Posterior vena cava (tissue), 2 donors: ENCODE results near the gene CAPN10. TPM values are rescaled to one million over a fixed set of nuclear protein-coding genes. Genes with fewer than 3 reads are reported as not detected.

Experiments
- DNase-seq: peaks from one replicate; pipeline ENCODE4 v3.0.0-alpha.2; 2020; ENCODE audit warnings: low spot score
- intact Hi-C, 2 donors: fragments of 100-400 bp; cut with DNase I; formaldehyde crosslinking; loops; one replicate each; pipeline versions ENCODE4 v1.14.1 to v1.14.2; 2022 to 2023
- total RNA-seq, 2 donors: library from RNA; stranded (reverse); fragmentation: NEBNext Ultra II Directional; extraction: Animal tissue kit (Norgen Biotek cat#: 25700); gene quantifications; one replicate each; pipeline ENCODE4 v1.2.1, GENCODE V29; 2021
- donor health status: DM: yes; HTN: yes; CAD: no.
- donor health status: DM: yes; HTN: yes; CAD: no.

The CAPN10 gene
- total RNA-seq, 2 donors from 2014 or later: 18.6 to 22.6 TPM

GRCh38 chr2:240585101-240585500 lies 1.4 kb upstream of the CAPN10 start:
- intact Hi-C loops: no loop called here
- peak; percentile 50 for DNase-seq

GRCh38 chr2:240585681-240586197 lies 795 bp upstream of the CAPN10 start:
- DNase-seq: peak; percentile 64
- intact Hi-C loops: no loop called here

- peak; percentile 86 for DNase-seq
- intact Hi-C loops: no loop called here
These were observed 626 bp downstream of the CAPN10 start for GRCh38 chr2:240586919-240587800.

GRCh38 chr2:240588006-240588655 lies 1.6 kb downstream of the CAPN10 start:
- peak; percentile 64 for DNase-seq
- intact Hi-C loops: no loop called here

GRCh38 chr2:240588669-240589068 lies 2.1 kb downstream of the CAPN10 start:
- peak; percentile 11 for DNase-seq
- intact Hi-C loops: no loop called here

GRCh38 chr2:240589375-240589774 lies 2.8 kb downstream of the CAPN10 start:
- DNase-seq: peak; percentile 75
- intact Hi-C loops: no loop called here

- DNase-seq: peak; percentile 72
- intact Hi-C loops: no loop called here
These were observed 3.5 kb downstream of the CAPN10 start for GRCh38 chr2:240589850-240590525.

- peak; percentile 76 for DNase-seq
- intact Hi-C loops: no loop called here
These were observed 4.2 kb downstream of the CAPN10 start for GRCh38 chr2:240590681-240591111.

GRCh38 chr2:240591226-240591625 lies 4.7 kb downstream of the CAPN10 start:
- intact Hi-C loops: no loop called here
- peak; percentile 59 for DNase-seq

GRCh38 chr2:240591784-240592183 lies 5.2 kb downstream of the CAPN10 start:
- intact Hi-C loops: no loop called here
- DNase-seq: peak; percentile 56

- DNase-seq: peak; percentile 67
- intact Hi-C loops: no loop called here
These were observed 6.6 kb downstream of the CAPN10 start for GRCh38 chr2:240593026-240593702.

GRCh38 chr2:240593703-240594451 lies 7.3 kb downstream of the CAPN10 start:
- intact Hi-C loops: no loop called here
- DNase-seq: peak; percentile 75

- DNase-seq: peak; percentile 74
- intact Hi-C loops: no loop called here
These were observed 8.2 kb downstream of the CAPN10 start for GRCh38 chr2:240594511-240595380.

GRCh38 chr2:240595381-240596079 lies 9.0 kb downstream of the CAPN10 start:
- peak; percentile 76 for DNase-seq
- intact Hi-C loops: no loop called here

- DNase-seq: peak; percentile 76
- intact Hi-C loops: no loop called here
These were observed 9.5 kb downstream of the CAPN10 start for GRCh38 chr2:240596080-240596460.

GRCh38 chr2:240596491-240596931 lies 10.0 kb downstream of the CAPN10 start:
- DNase-seq: peak; percentile 81

GRCh38 chr2:240597054-240597418 lies 10.5 kb downstream of the CAPN10 start:
- intact Hi-C loops: no loop called here
- DNase-seq: no peak

More at GRCh38 chr2:240596491-240596931, 10.0 kb downstream of the CAPN10 start:
- intact Hi-C loops: no loop called here
